Uterus (tissue), 2 donors: ENCODE results near the gene CDCP2.

Experiments
- POLR2A ChIP-seq, 2 donors: fragments of 450-650 bp; IDR thresholded peaks; one replicate each; pipeline ENCODE4 v1.6.1; 2016; ENCODE audit warnings: antibody characterized with exemption in 2 of 2, mild to moderate bottlenecking in 1 of 2, moderate library complexity in 1 of 2
- TF ChIP-seq, protein P1 (sequence below), 4 experiments: fragments of 200-600 bp in 2 of 4; fragments of 450-650 bp in 2 of 4; sonication (generic) in 2 of 4; IDR thresholded peaks; one replicate each; pipeline ENCODE4 v1.5.1; 2016 to 2019; ENCODE audit warnings: antibody characterized with exemption in 4 of 4, mild to moderate bottlenecking in 2 of 4, moderate library complexity in 1 of 4

DNA sequence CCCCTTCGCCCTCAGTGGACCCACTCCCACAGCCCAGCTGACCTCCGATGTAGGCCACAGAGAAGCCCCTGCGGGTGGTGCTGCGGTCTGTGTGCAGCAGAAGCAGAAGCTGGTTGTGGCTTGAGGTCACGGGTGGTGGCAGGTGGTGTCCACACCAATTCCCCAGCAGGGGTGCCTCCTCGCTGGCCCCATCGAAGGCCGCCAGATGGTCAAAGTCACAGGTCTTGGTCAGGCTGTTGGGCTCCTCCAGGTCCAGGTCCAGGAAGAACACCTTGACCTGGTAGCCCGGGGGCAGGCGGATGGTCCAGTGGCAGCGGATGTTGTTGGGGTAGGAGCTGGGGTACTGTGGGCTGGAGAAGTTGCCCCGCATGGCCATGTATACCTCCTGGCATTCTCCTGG is 13.1 kb downstream of the CDCP2 start:
- TF ChIP-seq, protein P1, sequence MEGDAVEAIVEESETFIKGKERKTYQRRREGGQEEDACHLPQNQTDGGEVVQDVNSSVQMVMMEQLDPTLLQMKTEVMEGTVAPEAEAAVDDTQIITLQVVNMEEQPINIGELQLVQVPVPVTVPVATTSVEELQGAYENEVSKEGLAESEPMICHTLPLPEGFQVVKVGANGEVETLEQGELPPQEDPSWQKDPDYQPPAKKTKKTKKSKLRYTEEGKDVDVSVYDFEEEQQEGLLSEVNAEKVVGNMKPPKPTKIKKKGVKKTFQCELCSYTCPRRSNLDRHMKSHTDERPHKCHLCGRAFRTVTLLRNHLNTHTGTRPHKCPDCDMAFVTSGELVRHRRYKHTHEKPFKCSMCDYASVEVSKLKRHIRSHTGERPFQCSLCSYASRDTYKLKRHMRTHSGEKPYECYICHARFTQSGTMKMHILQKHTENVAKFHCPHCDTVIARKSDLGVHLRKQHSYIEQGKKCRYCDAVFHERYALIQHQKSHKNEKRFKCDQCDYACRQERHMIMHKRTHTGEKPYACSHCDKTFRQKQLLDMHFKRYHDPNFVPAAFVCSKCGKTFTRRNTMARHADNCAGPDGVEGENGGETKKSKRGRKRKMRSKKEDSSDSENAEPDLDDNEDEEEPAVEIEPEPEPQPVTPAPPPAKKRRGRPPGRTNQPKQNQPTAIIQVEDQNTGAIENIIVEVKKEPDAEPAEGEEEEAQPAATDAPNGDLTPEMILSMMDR (IDR thresholded peaks at IDR 0.05), result no peak
- TF ChIP-seq POLR2A (IDR thresholded peaks at IDR 0.05), result no peak
